IPS-NIHi7 (cell line): ENCODE data around the gene NEK6.
A peak's percentile ranks its signal among the peaks of the same experiment; 100 is the strongest.

Experiments
- DNase-seq: peaks from one replicate; pipeline ENCODE4 v3.0.0; 2012; ENCODE audit warnings: mixed read lengths; ENCODE audit errors: extremely low spot score

The NEK6 gene

DNA sequence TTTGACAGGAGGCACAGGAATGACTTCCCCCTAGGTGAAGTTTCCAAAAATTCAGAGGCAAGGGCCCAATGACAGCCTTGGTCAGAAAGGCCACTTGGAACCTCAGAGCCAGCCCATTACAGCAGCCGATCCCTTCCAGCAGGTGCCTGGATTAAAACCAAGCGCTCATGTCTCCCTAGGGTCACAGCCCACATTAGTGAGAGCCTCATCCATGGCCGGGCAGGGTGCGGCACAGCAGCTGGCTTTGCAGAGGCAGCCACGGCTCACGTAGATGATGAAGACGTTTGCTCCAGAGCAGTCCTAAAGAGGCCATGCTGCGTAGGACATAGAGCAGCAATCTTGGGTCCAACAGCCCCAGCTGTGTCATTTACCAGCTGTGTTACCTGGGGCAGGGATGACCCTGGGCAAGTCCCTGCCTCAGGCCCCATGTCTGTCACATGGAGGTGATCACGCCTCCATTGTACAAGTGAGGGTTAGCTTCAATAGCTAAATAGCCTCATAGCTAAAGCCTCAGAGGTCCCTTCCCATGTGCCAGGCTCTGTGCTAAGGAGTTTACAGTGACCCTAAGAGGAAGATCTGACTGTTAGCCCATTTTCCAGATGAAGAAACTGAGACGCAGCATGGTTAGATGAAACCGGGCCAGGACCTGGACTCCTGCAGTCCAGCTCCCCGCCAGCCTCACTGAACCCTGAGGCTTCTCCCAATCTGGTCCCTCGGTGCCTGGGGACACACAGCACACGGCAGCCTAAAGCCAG, 39.2 kb downstream of the NEK6 start:
- no peak for DNase-seq

- peak; percentile 74 for DNase-seq
These were observed 39.8 kb downstream of the NEK6 start for GRCh38 chr9:124297551-124297901.

DNA sequence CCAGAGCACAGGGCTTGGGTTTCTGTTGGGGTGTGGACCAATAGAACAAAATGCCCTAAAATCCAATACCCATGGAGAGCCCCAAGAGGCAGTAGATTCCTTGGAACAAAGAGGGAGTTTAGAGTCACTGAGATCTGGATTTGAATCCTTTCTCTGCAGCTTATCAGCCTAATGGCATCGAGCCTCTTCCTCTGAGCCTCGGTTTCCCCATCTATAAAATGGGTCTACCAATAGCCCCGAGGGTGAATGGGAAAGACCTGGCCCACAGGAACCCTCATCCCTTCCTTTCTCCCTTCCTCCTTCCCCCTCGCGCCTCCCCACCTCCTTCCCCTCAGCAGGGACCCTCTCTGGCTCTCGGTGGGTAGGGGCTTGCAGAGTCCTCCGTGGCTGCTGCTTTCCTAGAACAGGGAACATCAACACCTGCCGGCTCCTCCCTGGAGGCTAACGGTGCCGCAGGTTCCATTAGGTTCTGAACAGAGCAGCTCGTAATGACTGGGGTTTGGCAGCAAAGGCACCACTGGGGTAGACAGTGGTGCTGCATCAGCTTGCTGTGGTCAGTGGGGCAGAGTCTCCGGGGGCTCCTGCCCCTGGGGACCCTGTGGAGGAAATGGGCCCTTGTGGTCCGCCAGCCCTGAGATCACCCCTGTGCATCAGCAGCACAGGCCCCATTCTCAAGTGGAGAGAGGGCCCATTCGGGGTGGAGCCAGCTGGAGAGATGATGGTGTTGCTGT, 40.3 kb downstream of the NEK6 start:
- DNase-seq, result no peak

DNA sequence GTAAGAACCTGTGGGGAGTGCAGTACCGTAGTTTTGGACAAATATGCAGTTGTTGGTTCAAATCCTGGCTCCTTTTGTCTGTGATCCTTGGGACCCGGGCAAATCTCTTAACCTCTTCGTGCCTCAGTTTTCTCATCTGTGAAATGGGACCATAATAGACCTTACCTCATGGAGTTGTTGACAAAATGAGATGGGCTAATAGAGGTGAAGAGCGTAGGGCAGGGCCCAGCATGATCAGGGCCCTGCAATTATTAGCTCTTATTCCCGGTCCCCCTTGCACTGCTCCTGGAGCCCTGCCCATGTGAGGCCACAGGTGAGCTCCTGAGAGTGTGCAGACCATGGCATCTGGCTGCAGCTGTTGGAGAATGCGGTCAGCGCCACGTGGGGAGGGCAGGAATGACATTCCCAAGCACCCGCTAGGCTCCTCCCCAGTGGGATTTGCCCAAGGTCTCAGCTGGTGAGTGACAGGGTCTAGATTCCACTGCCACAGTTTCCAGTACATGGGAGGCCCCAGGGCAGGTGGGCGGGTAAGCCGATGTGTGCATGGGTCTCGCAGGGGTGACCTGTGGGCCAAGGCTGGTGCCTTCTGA, 41.0 kb downstream of the NEK6 start:
- no peak for DNase-seq

DNA sequence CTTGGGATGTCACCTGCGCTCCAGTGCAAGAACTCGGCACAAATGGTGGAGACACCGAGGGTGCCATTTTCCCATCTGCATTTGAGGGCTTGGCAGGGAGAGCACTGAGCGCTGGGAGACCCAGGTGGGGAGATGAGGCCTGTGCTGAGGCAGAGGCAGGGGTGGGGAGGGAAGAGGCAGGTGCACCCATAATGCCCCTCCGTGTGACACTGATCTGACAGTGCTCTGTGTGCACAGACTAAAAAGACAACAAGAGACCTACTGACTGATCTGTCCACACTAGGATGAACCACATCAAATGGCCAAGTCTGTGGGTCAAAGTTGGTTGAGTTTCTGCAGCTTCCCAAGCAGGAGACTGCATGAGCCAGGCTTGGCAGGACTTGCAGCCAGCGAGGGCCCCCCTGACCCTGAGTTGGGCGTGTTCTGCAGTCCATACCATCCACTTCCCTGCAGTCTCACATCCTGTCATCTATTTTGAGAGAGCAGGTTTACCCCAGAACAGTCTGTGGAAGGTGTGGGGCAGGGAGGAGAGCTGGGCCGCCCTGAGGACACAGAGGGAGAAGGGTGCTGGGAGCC, 41.9 kb downstream of the NEK6 start:
- no peak for DNase-seq

- peak; percentile 48 for DNase-seq
These were observed 42.6 kb downstream of the NEK6 start for GRCh38 chr9:124300312-124300711.

GRCh38 chr9:124302921-124303320, 45.2 kb downstream of the NEK6 start:
- DNase-seq, result no peak

GRCh38 chr9:124303762-124304161, 46.0 kb downstream of the NEK6 start:
- DNase-seq, result no peak

DNA sequence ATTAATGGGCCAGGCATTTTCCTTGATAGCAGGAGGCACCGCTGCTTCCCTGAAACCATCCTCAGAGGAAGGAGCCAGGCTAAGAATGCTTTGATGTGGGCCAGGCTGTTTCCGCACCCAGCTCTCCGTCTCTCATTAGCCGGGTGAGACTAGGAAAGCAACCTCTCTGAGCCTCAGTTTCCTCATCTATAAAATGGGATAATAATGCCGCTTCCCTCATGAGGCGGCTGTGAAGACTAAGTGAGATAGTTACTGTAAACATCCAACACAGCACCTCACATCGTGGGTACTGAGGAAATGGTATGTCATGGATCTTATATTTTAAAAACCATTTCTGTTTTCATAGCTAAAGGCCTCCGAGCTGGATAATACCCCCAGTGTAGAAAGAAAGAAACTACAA, 46.5 kb downstream of the NEK6 start:
- no peak for DNase-seq

DNA sequence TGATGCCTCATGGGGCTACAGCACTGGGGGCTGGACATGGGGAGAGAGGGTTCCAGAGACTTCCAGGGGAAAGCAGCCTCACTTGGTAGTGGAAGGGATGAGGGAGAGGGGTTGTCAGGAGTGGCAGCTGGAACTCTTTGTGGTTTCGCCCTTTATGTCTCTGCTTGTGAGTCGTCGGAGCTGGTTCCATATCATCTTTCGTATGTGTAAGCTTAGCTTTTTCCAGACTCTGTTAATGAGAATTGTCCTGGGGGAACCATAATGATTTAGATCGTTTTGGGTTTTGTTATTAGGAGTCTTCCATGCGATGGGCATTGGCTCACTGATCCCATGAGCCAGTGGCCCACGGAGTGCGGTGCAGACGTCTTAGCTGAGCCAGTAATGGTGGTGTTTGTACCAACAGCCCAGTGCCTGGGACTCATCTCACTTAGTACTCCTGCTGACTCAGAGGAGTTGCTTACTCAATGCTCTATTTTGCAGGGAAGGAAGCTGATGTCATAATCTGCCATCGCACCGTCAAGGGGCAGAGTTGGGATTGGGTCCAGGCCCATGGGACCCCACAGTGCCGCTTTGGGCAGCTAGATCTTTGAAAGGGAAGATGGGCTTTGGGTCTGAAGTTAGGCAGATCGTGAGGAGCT, 48.5 kb downstream of the NEK6 start:
- no peak for DNase-seq

DNA sequence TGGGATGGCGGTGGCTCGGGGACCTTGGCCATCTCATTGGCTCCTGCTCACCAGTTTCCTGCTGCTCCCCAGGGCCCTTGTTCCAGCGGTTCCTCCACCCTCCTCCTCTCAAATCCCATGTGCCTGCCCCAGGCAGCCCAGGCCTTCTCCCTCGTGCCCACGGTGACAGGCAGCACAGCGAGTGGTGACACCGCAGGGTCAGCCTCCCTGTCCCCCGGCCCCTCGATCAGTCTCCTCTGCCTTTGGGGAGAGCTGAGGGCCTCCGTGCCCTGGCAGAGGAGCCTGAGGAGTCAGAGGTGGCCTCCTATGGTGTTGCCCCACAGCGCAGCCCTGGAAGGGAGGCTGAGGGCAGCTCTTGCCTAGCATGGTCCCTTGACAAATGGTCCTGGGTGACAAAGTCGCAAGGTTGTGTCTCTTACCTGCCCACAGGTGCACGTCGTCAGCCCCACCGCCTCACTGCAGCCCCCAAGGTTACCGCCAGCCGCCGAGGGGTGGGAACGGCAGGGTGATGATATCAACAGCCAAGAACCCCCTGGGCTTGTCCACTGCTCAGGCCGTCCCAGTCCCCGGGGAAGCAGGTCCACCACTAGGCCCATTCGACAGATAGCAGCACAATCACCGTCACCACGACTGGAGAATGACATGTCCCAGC, 49.8 kb downstream of the NEK6 start:
- DNase-seq, result no peak

- no peak for DNase-seq
These were observed 51.1 kb downstream of the NEK6 start for GRCh38 chr9:124308606-124309491.

GRCh38 chr9:124309667-124310084, 51.9 kb downstream of the NEK6 start:
- DNase-seq, result peak; percentile 68

DNA sequence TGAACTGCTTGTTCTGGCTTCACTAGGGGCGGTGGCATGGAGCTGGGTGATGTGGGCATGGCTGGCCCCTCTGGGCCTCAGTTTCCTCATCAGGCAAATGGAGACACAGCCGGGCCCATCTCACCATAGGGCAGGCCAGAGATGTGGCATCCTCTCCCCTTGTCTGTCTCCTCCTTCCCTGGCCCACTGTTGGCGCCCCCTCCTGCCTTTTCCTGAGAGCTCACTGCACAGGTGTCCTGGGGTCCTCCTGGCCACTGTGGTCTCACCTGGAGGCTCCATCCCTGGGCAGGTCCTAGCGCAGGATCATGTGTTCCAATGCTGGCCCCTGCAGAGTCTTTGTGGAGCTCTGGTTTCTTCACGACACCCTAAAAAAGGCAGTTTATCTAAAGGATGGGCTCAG, 53.5 kb downstream of the NEK6 start:
- peak; percentile 61 for DNase-seq

DNA sequence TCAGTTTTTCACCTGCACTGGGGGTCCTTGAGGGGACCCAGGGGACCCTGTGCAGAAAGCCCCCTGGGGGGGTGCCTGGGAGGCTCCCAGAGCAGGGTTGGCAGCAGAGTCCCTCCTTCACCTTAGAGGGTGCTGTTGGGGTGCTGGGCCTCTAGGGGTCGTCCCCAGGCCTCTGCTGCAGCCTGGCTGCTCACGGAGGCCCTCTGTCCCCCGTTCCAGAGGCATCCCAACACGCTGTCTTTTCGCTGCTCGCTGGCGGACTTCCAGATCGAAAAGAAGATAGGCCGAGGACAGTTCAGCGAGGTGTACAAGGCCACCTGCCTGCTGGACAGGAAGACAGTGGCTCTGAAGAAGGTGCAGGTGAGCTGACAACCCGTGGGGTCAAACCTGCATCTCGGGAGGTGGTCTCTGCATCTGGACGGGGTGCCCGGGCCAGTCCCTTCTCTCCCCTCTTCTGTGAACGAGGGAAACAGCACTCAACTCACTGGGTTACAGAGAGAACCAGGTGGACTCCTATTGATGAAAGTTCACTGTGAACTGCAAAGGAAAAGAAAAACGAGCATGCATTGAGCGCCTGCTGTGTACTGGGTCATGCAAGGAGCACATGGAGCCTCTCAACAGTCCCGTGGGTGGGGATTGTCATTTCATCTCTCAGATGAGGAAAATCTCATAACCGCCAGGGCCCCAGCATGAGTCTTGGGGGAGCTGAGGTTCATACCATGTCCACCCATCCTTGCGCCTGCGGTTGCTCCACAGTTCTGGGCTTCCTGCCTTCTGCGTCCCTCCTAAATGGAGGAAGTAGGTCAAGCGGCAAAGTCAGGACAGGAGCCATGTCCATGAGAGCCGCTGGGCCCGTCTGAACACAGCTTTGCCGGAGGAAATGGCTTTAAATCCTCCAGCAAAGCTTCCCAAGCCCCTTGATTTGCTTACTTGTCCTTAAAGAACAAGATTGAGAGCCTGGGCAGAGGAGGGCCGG, 54.8 kb downstream of the NEK6 start:
- peak; percentile 55 for DNase-seq

DNA sequence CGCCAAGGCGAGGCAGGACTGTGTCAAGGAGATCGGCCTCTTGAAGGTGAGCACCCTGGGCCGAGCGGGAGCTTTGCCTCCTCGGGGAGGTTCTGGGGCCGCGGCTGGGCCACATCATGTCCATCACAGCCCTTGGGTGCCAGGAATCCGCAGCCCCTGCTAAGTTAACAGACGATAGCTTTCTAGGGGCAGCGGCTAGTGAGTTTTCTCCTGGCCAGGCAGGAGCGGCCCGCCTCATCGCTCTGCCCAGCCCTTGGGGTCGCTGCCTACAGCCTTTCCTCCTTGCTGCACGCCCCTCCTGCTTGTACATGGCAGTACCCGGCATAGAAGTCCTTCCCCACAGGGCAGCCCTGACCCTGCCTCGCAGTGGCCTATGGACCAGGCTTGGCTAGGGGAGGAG, 56.2 kb downstream of the NEK6 start:
- no peak for DNase-seq

DNA sequence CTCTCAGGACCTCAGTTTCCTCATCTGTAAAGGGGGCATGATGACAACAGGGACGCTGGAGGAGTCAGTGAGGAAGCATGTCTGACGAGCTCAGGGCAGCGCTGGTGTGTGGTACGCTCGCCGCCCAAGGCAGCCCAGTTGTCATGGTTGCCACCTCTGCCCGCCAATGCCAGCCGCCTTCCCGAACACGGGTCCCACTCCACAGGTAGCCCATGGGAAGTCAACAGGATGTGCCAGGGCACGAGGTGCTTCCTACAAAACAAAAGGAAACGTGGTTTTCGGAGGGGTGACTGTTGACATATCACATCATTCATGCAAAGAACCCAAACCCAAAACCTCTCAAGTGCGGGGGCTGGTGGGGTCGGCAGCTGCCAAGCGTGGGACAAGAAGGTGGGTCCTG, 58.1 kb downstream of the NEK6 start:
- no peak for DNase-seq

- peak; percentile 95 for DNase-seq
These were observed 62.6 kb downstream of the NEK6 start for GRCh38 chr9:124320062-124320973.
